GM19372 (cell line): ENCODE measurements around the gene LRP11.
"Not testable (repeated sequence)": the region's sequence is repeated elsewhere in the genome, so short reads cannot be mapped to it uniquely, and the experiment has no call there.

ENCODE experiments used
- ATAC-seq: cut with Tn5 transposase; IDR thresholded peaks from one replicate; pipeline ENCODE4 v1.9.1; 2021; ENCODE audit warnings: mild to moderate bottlenecking, low read depth, moderate library complexity; ENCODE audit not compliant: unreplicated experiment

The LRP11 gene

GRCh38 chr6:149876241-149876933 is 12.2 kb upstream of the LRP11 start:
- no peak for ATAC-seq

GRCh38 chr6:149872233-149872632 is 8.1 kb upstream of the LRP11 start:
- ATAC-seq, result no peak

GRCh38 chr6:149871182-149871581 is 7.0 kb upstream of the LRP11 start:
- ATAC-seq, result no peak

- no peak for ATAC-seq
Measured at GRCh38 chr6:149869275-149869892, 5.2 kb upstream of the LRP11 start.

GRCh38 chr6:149867876-149868640 is 3.9 kb upstream of the LRP11 start:
- ATAC-seq, result no peak

GRCh38 chr6:149864578-149865535 is 698 bp upstream of the LRP11 start:
- ATAC-seq, result no peak

GRCh38 chr6:149862922-149863697 is 1.0 kb downstream of the LRP11 start:
- peak; percentile 30 for ATAC-seq

GRCh38 chr6:149862424-149862738 is 1.8 kb downstream of the LRP11 start:
- not testable (repeated sequence) for ATAC-seq

GRCh38 chr6:149861603-149862423 is 2.3 kb downstream of the LRP11 start:
- ATAC-seq, result no peak

- no peak for ATAC-seq
Measured at GRCh38 chr6:149860834-149861602, 3.1 kb downstream of the LRP11 start.

- ATAC-seq, result no peak
Measured at GRCh38 chr6:149860513-149860833, 3.7 kb downstream of the LRP11 start.

- no peak for ATAC-seq
Measured at GRCh38 chr6:149859938-149860337, 4.2 kb downstream of the LRP11 start.

GRCh38 chr6:149859368-149859767 is 4.8 kb downstream of the LRP11 start:
- ATAC-seq, result no peak

GRCh38 chr6:149857541-149857940 is 6.6 kb downstream of the LRP11 start:
- no peak for ATAC-seq

- ATAC-seq, result no peak
Measured at GRCh38 chr6:149856256-149856994, 7.7 kb downstream of the LRP11 start.

GRCh38 chr6:149855741-149856140 is 8.4 kb downstream of the LRP11 start:
- no peak for ATAC-seq

GRCh38 chr6:149855040-149855654 is 9.0 kb downstream of the LRP11 start:
- ATAC-seq, result no peak
